HG02763 (cell line): Measurements from ENCODE around the gene NR2E1.

Experiments used
- ATAC-seq: cut with Tn5 transposase; IDR thresholded peaks from one replicate; pipeline ENCODE4 v1.9.1; 2021; ENCODE audit warnings: mild to moderate bottlenecking, moderate library complexity; ENCODE audit not compliant: unreplicated experiment

The NR2E1 gene

DNA sequence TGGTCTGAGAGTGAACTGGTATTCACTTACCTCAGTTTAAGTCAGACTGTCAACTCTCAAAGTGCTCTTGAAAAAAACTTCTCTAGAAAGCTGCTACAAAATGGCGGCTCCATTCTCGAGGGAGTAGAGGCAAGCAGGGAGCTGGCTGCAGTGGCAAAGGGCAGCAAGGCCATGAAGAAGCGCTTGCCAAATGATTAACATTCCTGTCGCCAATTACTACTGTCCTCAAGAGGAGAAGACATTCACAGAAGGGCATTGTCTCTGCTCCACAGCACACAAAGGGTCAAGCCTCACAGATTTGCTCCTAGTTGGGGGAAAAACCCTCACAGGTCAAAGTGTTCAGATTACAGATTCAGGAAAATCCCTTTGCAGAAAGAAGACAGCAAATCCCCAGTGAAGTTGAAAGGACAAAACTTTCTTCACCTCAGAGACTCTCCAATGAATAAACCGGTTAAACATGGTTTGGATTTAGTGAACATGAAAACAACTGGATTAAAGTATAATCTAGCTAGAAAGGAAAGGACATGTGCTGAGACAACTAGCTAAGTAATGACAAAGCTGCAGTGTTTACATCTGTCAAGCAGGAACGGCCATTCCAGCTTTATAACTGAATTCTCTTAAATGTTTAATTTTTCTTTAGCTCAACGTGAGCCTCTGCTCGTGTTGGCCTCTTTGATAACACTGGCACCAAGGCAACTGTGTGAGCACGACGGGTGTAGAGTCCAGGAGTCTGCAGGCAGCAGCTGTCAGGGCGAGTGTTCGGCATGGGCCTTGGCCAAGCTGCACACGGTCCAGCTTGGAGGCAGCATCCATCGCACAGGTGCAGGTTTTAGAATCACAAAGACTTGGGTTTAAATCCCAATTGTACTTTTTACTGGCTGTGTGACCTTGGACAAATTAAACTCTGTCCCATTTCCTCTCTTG, 37.6 kb downstream of the NR2E1 start:
- ATAC-seq = no peak

DNA sequence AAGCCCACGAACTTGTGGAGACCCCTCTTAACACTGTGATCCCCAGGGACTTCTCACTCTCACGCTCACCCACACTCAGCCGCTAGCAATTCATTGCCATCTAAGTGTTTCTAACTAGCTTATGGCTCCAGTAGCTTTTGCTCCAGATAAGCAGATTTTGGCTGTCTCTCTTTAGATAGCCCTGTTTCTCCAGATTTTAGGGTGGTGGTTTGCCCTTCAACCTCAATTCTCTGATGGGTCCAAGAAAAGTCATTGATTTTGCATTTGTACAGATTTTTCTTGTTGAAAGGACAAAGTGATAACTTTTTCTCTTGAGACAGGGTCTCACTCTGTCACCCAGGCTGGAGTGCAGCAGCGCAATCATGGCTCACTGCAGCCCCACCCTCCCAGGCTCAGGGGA, 41.2 kb downstream of the NR2E1 start:
- ATAC-seq = no peak

DNA sequence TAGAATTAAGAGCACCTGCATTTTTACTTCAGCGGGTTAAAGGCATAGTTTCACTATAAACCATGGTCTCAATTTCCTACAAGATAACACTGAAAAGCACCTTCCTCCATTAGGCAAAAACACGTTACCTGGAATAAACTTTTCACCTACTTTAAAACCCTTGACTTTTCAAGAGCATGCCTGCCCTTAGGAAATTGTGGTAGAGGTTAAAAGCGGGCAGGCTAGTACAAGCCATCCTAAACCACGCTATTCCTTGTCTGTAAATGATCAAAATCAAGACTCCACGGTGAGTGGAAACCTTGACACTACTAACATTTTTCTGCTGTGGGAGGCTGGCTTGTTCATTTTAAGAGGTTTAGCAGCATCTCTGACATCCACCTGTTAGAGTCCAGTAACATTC, 43.9 kb downstream of the NR2E1 start:
- ATAC-seq = no peak

DNA sequence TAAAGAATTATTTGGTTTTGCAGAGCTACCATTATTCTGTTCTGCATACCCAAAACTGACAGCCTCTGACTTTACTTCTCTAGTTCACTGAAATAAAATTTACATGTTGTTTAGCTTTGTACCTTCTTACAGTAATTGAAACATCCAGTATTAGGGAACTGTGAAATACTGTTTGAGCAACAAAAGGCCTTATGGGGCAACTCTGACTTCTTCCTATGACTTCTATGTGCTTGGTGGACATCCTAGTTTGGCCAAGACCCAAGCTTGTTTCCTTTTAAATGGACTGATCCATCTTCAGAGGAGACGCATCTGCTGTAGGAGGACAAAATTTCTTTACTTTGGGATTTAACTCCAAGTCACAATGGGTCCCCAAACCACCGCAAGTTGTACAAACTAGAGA, 44.7 kb downstream of the NR2E1 start:
- ATAC-seq = no peak

DNA sequence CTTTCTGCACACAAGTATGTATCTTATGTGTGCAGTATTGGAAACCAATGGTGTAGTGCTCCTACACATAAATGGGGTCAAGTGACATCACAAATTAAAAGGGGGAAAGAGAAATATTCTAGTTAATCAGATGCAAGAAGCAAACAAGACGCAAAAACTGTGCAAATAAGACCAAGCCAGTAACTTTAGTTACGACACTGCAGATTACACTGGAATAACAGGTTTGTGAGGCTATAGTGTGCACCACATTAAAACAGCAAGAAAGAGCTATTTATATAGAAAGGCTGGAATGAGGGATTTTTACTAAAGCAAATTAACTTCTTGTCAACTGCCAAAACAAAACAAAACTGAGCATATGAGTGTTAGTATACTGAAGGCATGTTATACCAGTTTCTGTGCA, 45.8 kb downstream of the NR2E1 start:
- ATAC-seq = no peak

DNA sequence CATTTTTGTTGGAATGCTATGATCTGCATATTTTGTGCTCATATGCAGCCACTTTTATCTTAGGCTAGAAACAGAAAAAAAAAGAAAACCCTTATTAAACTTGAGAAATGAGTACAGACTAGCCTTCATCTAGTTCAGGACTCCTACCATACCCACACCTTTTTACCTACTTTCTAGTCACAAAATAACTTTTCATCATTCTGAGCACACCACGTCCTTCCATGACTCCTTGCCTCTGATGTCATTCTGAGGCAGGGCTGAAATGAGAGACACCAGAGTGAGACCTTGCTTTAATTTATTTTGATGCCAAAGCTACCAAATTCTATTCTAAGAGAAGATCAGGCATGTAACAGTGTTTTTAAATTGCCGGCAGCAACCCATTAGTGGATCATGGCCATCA, 56.2 kb downstream of the NR2E1 start:
- ATAC-seq = no peak

DNA sequence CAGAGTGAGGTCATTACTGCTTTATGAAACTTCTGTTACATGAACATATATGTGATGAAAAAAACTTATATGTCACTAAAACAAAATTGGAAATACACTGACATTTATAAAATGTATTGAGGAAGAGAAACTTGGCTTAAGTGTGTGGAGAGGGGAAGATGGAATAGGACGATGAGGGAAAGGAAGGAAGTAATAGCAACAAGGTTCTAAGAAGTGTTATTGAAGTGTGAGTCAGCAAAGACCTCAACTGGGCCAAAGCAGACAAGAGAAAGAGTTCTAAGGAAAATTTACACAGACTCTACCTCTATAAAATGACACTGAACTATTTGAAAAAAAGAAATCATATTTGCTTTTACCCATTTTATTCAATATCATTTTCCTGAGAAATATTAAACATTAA, 56.7 kb downstream of the NR2E1 start:
- no peak for ATAC-seq

DNA sequence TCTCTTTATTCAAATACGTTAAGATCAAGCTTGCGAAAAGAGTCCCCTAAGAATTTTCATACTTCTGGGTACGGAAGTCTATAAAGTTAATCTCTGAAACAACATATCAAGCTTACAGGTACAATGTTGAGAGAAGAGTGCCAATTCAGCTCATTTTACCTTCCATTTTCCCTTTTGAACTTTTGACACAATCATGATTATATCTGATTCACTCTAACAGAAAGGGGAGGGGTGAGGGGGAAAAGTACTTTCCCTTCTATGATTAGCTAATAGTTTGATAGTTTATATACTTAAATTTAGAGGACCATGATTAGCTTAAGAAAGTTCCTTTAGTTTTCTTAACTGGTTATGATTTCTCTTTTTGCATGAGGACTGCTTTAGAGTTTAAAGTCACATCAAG, 61.5 kb downstream of the NR2E1 start:
- ATAC-seq = no peak

DNA sequence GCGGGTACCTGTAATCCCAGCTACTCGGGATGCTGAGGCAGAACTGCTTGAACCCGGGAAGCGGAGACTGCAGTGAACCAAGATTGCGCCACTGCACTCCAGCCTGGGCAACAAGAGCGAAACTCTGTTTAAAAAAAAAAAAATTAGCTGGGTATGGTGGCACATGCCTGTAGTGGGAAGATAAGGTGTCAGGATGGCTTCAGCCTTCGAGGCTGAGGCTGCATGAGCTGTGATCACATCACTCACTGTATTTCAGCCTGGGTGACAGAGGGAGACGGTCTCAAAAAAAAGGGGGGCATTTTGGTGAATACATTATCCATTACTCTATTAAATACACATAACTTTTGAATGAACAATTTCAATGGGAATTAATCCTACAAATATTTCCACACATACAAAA, 62.6 kb downstream of the NR2E1 start:
- no peak for ATAC-seq

DNA sequence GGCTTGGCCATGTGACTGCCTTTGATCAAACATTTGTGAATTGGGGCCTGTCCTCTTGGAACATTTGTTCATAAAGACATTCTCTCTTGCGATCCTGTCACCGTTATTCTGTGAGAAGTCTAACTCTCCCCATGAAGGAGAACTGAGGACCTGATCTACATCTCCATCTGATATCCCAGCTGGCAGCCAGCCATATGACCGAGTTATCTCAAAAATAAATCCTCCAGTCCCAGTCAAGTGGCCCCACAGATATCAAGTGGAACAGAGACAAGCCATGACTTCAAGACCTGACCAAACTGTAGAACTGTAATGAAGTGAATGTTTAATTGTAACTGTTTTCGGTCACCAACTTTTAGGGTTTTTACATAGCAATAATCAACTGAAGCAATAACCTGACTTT, 69.3 kb downstream of the NR2E1 start:
- ATAC-seq = no peak

DNA sequence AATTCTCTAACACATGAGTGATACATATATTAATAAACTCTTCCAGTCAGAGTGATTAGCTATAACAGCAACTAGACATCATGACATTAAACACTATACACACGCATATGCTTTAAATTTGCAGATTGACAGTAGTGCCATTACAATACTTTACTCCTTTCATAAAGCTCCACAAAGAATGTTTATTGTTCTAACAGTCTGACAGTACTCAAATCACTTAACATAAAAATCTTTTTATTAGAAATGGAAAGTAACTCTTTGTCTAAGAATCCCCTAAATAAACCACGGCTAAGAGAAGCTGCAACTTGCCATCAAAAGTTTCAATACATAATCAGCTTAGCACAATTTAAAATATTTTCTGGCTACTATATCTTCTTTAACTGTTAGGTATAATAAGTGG, 71.0 kb downstream of the NR2E1 start:
- no peak for ATAC-seq

DNA sequence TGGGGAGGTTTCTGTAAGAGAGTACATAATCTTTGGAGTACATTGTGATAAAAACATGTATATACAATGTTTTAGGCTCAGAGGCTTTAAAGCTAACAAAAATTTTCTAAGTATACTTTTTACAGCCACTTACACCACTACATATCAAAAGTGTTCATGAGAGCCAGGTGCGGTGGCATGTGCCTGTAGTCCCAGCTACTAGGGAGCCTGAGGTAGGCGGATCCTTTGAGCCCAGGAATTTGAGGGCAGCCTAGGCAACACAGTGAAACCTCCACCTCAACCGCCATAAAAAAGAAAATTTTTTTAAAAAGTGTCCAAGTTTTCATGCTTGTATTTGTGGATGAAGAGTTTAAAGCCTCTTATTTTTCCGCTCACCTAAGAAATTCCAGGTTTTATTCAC, 72.5 kb downstream of the NR2E1 start:
- no peak for ATAC-seq
